HepG2 (cell line): ENCODE data around the gene MT1M. TPM values are rescaled to one million over a fixed set of nuclear protein-coding genes. Genes with fewer than 3 reads are reported as not detected.

ENCODE experiments used
- ATAC-seq: fragments of 200-7000 bp; cut with Tn5 transposase; 3 replicates; pipeline ENCODE4 v1.9.1; 2020; ENCODE audit warnings: mild to moderate bottlenecking, moderate library complexity
- BruUV-seq: library from RNA; stranded (reverse); fragments of 400-500 nt; replicated peaks from 2 replicates; lab custom pipeline; 2021; lab: Mats Ljungman, UMichigan
- CTCF ChIA-PET: fragments of 300-600 bp; formaldehyde crosslinking; extraction: SDS; loops from one replicate; lab custom pipeline; 2021; ENCODE audit warnings: low total read pairs, inconsistent platforms, low intra/inter-chr PET ratio; lab: Yijun Ruan, JAX
- POLR2A ChIA-PET: fragments of 350-600 bp; sonication (Branson Sonifier 250); formaldehyde crosslinking; loops from one replicate; lab custom pipeline; 2020; ENCODE audit warnings: antibody characterized with exemption, inconsistent platforms; lab: Yijun Ruan, JAX
- DNase-seq: peaks from one replicate; pipeline ENCODE4 v3.0.0-alpha.2; 2015; ENCODE audit warnings: low spot score
- FAIRE-seq: peaks from 3 replicates; lab custom pipeline; 2011; peaks lifted over from hg19 to GRCh38; lab: Jason Lieb, UNC
- H2AFZ ChIP-seq: one replicate; pipeline ENCODE4 v1.6.1; 2011; ENCODE audit warnings: low read length, inconsistent platforms
- H3K27ac ChIP-seq: fragments of 300-600 bp; 3 replicates; pipeline ENCODE4 v1.8.0; 2011; ENCODE audit warnings: mixed run types, mild to moderate bottlenecking, mixed read lengths, low read length, inconsistent platforms; ENCODE audit not compliant: insufficient read depth; ENCODE audit errors: extremely low read length
- H3K27me3 ChIP-seq, 2 experiments: fragments of 200-600 bp in 1 of 2; 2 replicates in 1 of 2; 3 replicates in 1 of 2; pipeline versions ENCODE4 v1.6.0 to v1.8.0; 2011; ENCODE audit warnings: low read length in 2 of 2, mild to moderate bottlenecking in 2 of 2, moderate library complexity in 2 of 2, inconsistent platforms in 1 of 2; ENCODE audit not compliant: insufficient read depth in 2 of 2, control insufficient read depth in 1 of 2
- H3K36me3 ChIP-seq, 2 experiments: fragments of 200-600 bp in 1 of 2; replicated peaks in 1 of 2; 2 replicates in 1 of 2; 3 replicates in 1 of 2; pipeline versions ENCODE4 v1.5.1 to v1.8.0; 2011; ENCODE audit warnings: low read length in 2 of 2, inconsistent platforms in 1 of 2; ENCODE audit not compliant: insufficient read depth in 2 of 2, control insufficient read depth in 1 of 2
- H3K4me1 ChIP-seq: 2 replicates; pipeline ENCODE4 v1.5.1; 2012; ENCODE audit warnings: low read length, inconsistent platforms; ENCODE audit not compliant: insufficient read depth
- H3K4me2 ChIP-seq: 2 replicates; pipeline ENCODE4 v1.6.0; 2011; ENCODE audit warnings: low read depth, low read length, inconsistent platforms
- H3K4me3 ChIP-seq, 3 experiments: fragments of 200-600 bp in 1 of 3; sonication (generic), shearing (Covaris generic) in 1 of 3; replicated peaks in 1 of 3; 2 replicates each; pipeline ENCODE4 v1.5.1; 2011 to 2016; ENCODE audit warnings: low read length in 3 of 3, inconsistent platforms in 2 of 3, low read depth in 2 of 3, mild to moderate bottlenecking in 2 of 3, control low read depth in 1 of 3, mixed read lengths in 1 of 3; ENCODE audit not compliant: insufficient read depth in 1 of 3
- H3K79me2 ChIP-seq: one replicate; pipeline ENCODE4 v1.6.1; 2011; ENCODE audit warnings: low read length, inconsistent platforms; ENCODE audit not compliant: insufficient read depth
- H3K9ac ChIP-seq: 2 replicates; pipeline ENCODE4 v1.6.0; 2011; ENCODE audit warnings: mild to moderate bottlenecking, low read depth, low read length, inconsistent platforms; ENCODE audit not compliant: insufficient read depth
- H3K9me3 ChIP-seq: 2 replicates; pipeline ENCODE4 v1.5.1; 2012; ENCODE audit warnings: mild to moderate bottlenecking, low read length
- H4K20me1 ChIP-seq: 2 replicates; pipeline ENCODE4 v1.6.0; 2011; ENCODE audit warnings: inconsistent platforms, mild to moderate bottlenecking, low read length, moderate library complexity; ENCODE audit not compliant: insufficient read depth
- CREB1 ChIP-seq, 2 experiments: fragments of 450-650 bp in 1 of 2; IDR thresholded peaks; 2 replicates each; pipeline ENCODE4 v1.6.1; 2016 to 2017; ENCODE audit warnings: control low read depth in 1 of 2, mild to moderate bottlenecking in 1 of 2, missing compliant biosample characterization in 1 of 2, missing genetic modification characterization in 1 of 2
- EZH2 ChIP-seq: conservative IDR thresholded peaks from 2 replicates; pipeline ENCODE4 v1.6.1; 2012; ENCODE audit warnings: mild to moderate bottlenecking, low read depth, low read length, moderate library complexity
- HMG20A ChIP-seq: IDR thresholded peaks from 2 replicates; pipeline ENCODE4 v1.6.1; 2016; ENCODE audit warnings: borderline replicate concordance
- HNF1B ChIP-seq: sonication (generic); formaldehyde crosslinking; IDR thresholded peaks from 2 replicates; pipeline ENCODE4 v1.5.1; 2020; ENCODE audit warnings: mild to moderate bottlenecking, moderate library complexity, missing genetic modification reagents
- NCOA1 ChIP-seq: sonication (generic); formaldehyde crosslinking; IDR thresholded peaks from 2 replicates; pipeline ENCODE4 v1.9.0; 2021; ENCODE audit warnings: missing genetic modification reagents
- NFE2L2 ChIP-seq: fragments of 150-350 bp; IDR thresholded peaks from 2 replicates; pipeline ENCODE4 v1.6.1; 2014; ENCODE audit warnings: low read length
- PRDM10 ChIP-seq: sonication (generic); formaldehyde crosslinking; IDR thresholded peaks from 2 replicates; pipeline ENCODE4 v1.4.0; 2020; ENCODE audit warnings: low read depth, missing genetic modification reagents
- RAD51 ChIP-seq: fragments of 450-650 bp; IDR thresholded peaks from 2 replicates; pipeline ENCODE4 v1.6.1; 2016; ENCODE audit warnings: borderline replicate concordance
- RBAK ChIP-seq: sonication (generic); formaldehyde crosslinking; IDR thresholded peaks from 2 replicates; pipeline ENCODE4 v1.5.1; 2020; ENCODE audit warnings: mild to moderate bottlenecking, missing genetic modification reagents
- REPIN1 ChIP-seq: sonication (generic); formaldehyde crosslinking; IDR thresholded peaks from 2 replicates; pipeline ENCODE4 v1.8.0; 2022; ENCODE audit warnings: missing genetic modification reagents, low read depth, mild to moderate bottlenecking, borderline replicate concordance
- RFX5 ChIP-seq: IDR thresholded peaks from 2 replicates; pipeline ENCODE4 v1.6.1; 2011; ENCODE audit warnings: low read depth, low read length, improper control_type of control experiment
- SOX5 ChIP-seq: IDR thresholded peaks from 2 replicates; pipeline ENCODE4 v1.6.1; 2016; ENCODE audit warnings: borderline replicate concordance
- SYNCRIP ChIP-seq: fragments of 200-400 bp; formaldehyde crosslinking; IDR thresholded peaks from 2 replicates; pipeline ENCODE4 v1.6.1; 2018; ENCODE audit warnings: mild to moderate bottlenecking, low read depth, low read length; ENCODE audit not compliant: insufficient read depth
- TGIF2 ChIP-seq: IDR thresholded peaks from 2 replicates; pipeline ENCODE4 v1.6.1; 2016; ENCODE audit warnings: control low read depth, missing compliant biosample characterization
- U2AF1 ChIP-seq: fragments of 200-400 bp; formaldehyde crosslinking; optimal IDR thresholded peaks from 2 replicates; pipeline ENCODE3; 2017; ENCODE audit warnings: mild to moderate bottlenecking, low read depth, low read length
- ZNF138 ChIP-seq: sonication (generic); formaldehyde crosslinking; IDR thresholded peaks from 2 replicates; pipeline ENCODE4 v1.5.0; 2020; ENCODE audit warnings: mild to moderate bottlenecking, low read depth, missing genetic modification reagents
- ZNF549 ChIP-seq: sonication (generic); formaldehyde crosslinking; IDR thresholded peaks from 2 replicates; pipeline ENCODE4 v1.5.0; 2020; ENCODE audit warnings: missing genetic modification reagents
- ZNF605 ChIP-seq: sonication (generic); formaldehyde crosslinking; IDR thresholded peaks from 2 replicates; pipeline ENCODE4 v1.8.0; 2022; ENCODE audit warnings: mild to moderate bottlenecking, missing genetic modification reagents
- ZNF724P ChIP-seq: sonication (generic); formaldehyde crosslinking; IDR thresholded peaks from 2 replicates; pipeline ENCODE4 v1.8.0; 2022; ENCODE audit warnings: missing genetic modification reagents, borderline replicate concordance
- ZNF768 ChIP-seq: sonication (generic); formaldehyde crosslinking; IDR thresholded peaks from 2 replicates; pipeline ENCODE4 v1.4.0; 2020; ENCODE audit warnings: missing genetic modification reagents
- ZNF879 ChIP-seq: sonication (generic); formaldehyde crosslinking; IDR thresholded peaks from 2 replicates; pipeline ENCODE4 v1.8.1; 2023; ENCODE audit warnings: missing genetic modification reagents
- ZZZ3 ChIP-seq: sonication (generic); formaldehyde crosslinking; IDR thresholded peaks from 2 replicates; pipeline ENCODE4 v1.4.0; 2020; ENCODE audit warnings: missing genetic modification reagents, mild to moderate bottlenecking, borderline replicate concordance
- WGBS: methylation state at CpG from one replicate; pipeline ENCODE4 v1.1.6; 2017; ENCODE audit warnings: low lambda C conversion rate; 5-methylcytosine and 5-hydroxymethylcytosine counted together
- in situ Hi-C: cut with HindIII; loops from 2 replicates; pipeline ENCODE4 v1.10.0; 2017; ENCODE audit warnings: low pct_unique_long_range_greater_than_20kb; ENCODE audit not compliant: extremely low pct_ligation_motif_present
- intact Hi-C: fragments of 100-400 bp; cut with micrococcal nuclease; formaldehyde crosslinking; loops from one replicate; pipeline ENCODE4 v1.10.0; 2022; ENCODE audit not compliant: unreplicated experiment
- polyA plus RNA-seq, 8 experiments: library from polyadenylated mRNA; depleted of rRNA in 3 of 8; stranded (reverse) in 7 of 8; unstranded in 1 of 8; fragments of >200 nt; fragmentation: Illumina TruSeq in 4 of 8; extraction: Trizol in 4 of 8; gene quantifications; 2 replicates each; pipeline versions ENCODE4 v1.2.1 to v1.2.3, GENCODE V29; 2011 to 2016; ENCODE audit warnings: low read depth in 4 of 8, missing spikeins in 1 of 8, mixed read lengths in 1 of 8; ENCODE audit not compliant: insufficient read depth in 1 of 8
- total RNA-seq, 5 experiments: library from RNA; depleted of rRNA; stranded (reverse); fragments of >200 nt; fragmentation: Illumina TruSeq; extraction: Trizol; gene quantifications; 2 replicates each; pipeline ENCODE4 v1.2.3, GENCODE V29; 2016; ENCODE audit warnings: low read depth in 1 of 5

MT1M gene
- total and polyA plus RNA-seq, 2 of the 13 experiments (the other 11 are each of a cell fraction or from before 2014, with no cell fraction given) = 4.6 TPM; not detected in 1

GRCh38 chr16:56611281-56611833, 21.1 kb upstream of the MT1M start:
- peak; percentile 78 for DNase-seq
- ATAC-seq = no peak
- FAIRE-seq = no peak
- intact Hi-C loops = no loop called here
- 0% methylated on average over 2 of the region's 2 CpGs for WGBS
- Histone ChIP-seq H3K4me1 (peaks cover 52% of the 10 kb centered on the region), H3K4me3 (peak overlapping the region in 1 of 3 experiments; percentile 29; a peak in 1 of 6 replicates), H3K79me2 (no peaks in the 10 kb centered on the region), H3K4me2 (peak overlapping the region; percentile 91), H3K27ac (no peak overlapping the region), H3K36me3 (no peaks in the 10 kb centered on the region), H4K20me1 (no peaks in the 10 kb centered on the region), H3K9ac (peak overlapping the region; percentile 32), H3K27me3 (peaks cover 0 to under 1% of the 10 kb centered on the region in 2 experiments; a peak in 2 of 5 replicates), H2AFZ (no peak overlapping the region), H3K9me3 (no peaks in the 10 kb centered on the region)
- no TSS peak for BruUV-seq
- ChIA-PET POLR2A (interaction anchor here (1.0 to 5.3 kb wide), 2 partner anchors 14 to 46 kb away, joined by 3 to 83 read pairs; partner anchors contain the start of genes MT1E and MT1F), CTCF (no interaction called here)
- in situ Hi-C loops = no loop called here
- TF ChIP-seq ZNF605 (CRISPR knock-in tag) (no peak), U2AF1 (no peak), SYNCRIP (no peak), RFX5 (peak; percentile 47; the same call in 1 of the 2 replicates), HNF1B (CRISPR knock-in tag) (peak; percentile 71; the same call in 1 of the 2 replicates), PRDM10 (CRISPR knock-in tag) (no peak), ZNF879 (CRISPR knock-in tag) (no peak), RAD51 (no peak), ZNF549 (no peak), NCOA1 (CRISPR knock-in tag) (no peak), EZH2 (no peak), ZZZ3 (CRISPR knock-in tag) (no peak), TGIF2 (CRISPR knock-in tag) (0 out of 2 replicates have a peak, but pooled peaks have one; percentile 17), NFE2L2 (no peak), ZNF724P (no peak), RBAK (CRISPR knock-in tag) (no peak), ZNF138 (no peak), REPIN1 (CRISPR knock-in tag) (no peak), SOX5 (CRISPR knock-in tag) (peak; percentile 35; the same call in 1 of the 2 replicates), CREB1 (IDR thresholded peaks at IDR 0.05) (peak; percentile 50), CREB1 (CRISPR knock-in tag; IDR thresholded peaks at IDR 0.05) (no peak), HMG20A (CRISPR knock-in tag) (peak; percentile 60; the same call in 1 of the 2 replicates), ZNF768 (CRISPR knock-in tag) (peak; percentile 93)
